Endothelial cell (in vitro differentiated cells): ENCODE results near the gene GMDS. TPM values are rescaled to one million over a fixed set of nuclear protein-coding genes. Genes with fewer than 3 reads are reported as not detected.

ENCODE experiments used
- DNase-seq: peaks from one replicate; pipeline ENCODE4 v3.0.0; 2021; ENCODE audit warnings: low spot score
- H3K27ac Mint-ChIP-seq: one replicate; pipeline ENCODE4 v1.8.0; 2021; ENCODE audit warnings: mixed read lengths, inconsistent platforms; ENCODE audit not compliant: unreplicated experiment
- H3K27me3 Mint-ChIP-seq: one replicate; pipeline ENCODE4 v1.8.0; 2021; ENCODE audit warnings: mild to moderate bottlenecking, moderate library complexity, mixed read lengths, inconsistent platforms; ENCODE audit not compliant: unreplicated experiment
- H3K36me3 Mint-ChIP-seq: one replicate; pipeline ENCODE4 v1.8.0; 2021; ENCODE audit warnings: mild to moderate bottlenecking, low read depth, mixed read lengths, inconsistent platforms; ENCODE audit not compliant: unreplicated experiment
- H3K4me1 Mint-ChIP-seq: one replicate; pipeline ENCODE4 v1.8.0; 2021; ENCODE audit warnings: mild to moderate bottlenecking, mixed read lengths, inconsistent platforms; ENCODE audit not compliant: unreplicated experiment
- H3K4me3 Mint-ChIP-seq: one replicate; pipeline ENCODE4 v1.8.0; 2021; ENCODE audit warnings: mild to moderate bottlenecking, mixed read lengths, inconsistent platforms; ENCODE audit not compliant: unreplicated experiment
- H3K9me3 Mint-ChIP-seq: one replicate; pipeline ENCODE4 v1.8.0; 2021; ENCODE audit warnings: mixed read lengths, inconsistent platforms; ENCODE audit not compliant: unreplicated experiment
- total RNA-seq: library from RNA; stranded (reverse); fragmentation: NEBNext Ultra II Directional; extraction: Animal tissue kit (Norgen Biotek cat#: 25700); gene quantifications from one replicate; pipeline ENCODE4 v1.2.1, GENCODE V29; 2021; ENCODE audit not compliant: unreplicated experiment
- TF ChIP-seq, protein P1 (sequence below): fragments of 200-600 bp; sonication (generic); IDR thresholded peaks from one replicate; pipeline ENCODE4 v1.5.0; 2021; ENCODE audit warnings: antibody characterized with exemption; ENCODE audit not compliant: unreplicated experiment

The GMDS gene
- total RNA-seq, 1 donor from 2014 or later, result 36.0 TPM

DNA sequence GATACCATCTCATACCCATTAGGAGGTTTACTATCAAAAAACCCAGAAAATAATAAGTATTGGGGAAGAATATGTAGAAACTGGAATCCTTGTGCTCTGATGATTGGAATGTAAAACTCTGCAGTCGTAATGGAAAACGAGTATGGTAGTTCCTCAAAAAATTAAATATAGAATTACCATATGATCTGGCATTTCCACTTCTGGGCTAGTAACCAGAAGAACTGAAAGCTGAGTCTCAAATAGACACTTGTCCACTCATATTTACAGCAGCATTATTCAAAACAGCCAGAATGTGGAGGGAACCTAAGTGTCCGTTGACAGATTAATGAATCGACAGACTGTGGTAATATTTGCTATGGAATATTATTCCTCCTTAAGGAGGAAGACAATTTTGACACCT lies 591.4 kb downstream of the GMDS start:
- Mint-ChIP-seq H3K27ac (no peak overlapping the region), H3K4me1 (peaks cover 14% of the 10 kb centered on the region), H3K4me3 (no peak overlapping the region), H3K36me3 (no peaks in the 10 kb centered on the region), H3K9me3 (no peaks in the 10 kb centered on the region), H3K27me3 (no peaks in the 10 kb centered on the region)
- TF ChIP-seq, protein P1, sequence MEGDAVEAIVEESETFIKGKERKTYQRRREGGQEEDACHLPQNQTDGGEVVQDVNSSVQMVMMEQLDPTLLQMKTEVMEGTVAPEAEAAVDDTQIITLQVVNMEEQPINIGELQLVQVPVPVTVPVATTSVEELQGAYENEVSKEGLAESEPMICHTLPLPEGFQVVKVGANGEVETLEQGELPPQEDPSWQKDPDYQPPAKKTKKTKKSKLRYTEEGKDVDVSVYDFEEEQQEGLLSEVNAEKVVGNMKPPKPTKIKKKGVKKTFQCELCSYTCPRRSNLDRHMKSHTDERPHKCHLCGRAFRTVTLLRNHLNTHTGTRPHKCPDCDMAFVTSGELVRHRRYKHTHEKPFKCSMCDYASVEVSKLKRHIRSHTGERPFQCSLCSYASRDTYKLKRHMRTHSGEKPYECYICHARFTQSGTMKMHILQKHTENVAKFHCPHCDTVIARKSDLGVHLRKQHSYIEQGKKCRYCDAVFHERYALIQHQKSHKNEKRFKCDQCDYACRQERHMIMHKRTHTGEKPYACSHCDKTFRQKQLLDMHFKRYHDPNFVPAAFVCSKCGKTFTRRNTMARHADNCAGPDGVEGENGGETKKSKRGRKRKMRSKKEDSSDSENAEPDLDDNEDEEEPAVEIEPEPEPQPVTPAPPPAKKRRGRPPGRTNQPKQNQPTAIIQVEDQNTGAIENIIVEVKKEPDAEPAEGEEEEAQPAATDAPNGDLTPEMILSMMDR, result no peak
- no peak for DNase-seq

DNA sequence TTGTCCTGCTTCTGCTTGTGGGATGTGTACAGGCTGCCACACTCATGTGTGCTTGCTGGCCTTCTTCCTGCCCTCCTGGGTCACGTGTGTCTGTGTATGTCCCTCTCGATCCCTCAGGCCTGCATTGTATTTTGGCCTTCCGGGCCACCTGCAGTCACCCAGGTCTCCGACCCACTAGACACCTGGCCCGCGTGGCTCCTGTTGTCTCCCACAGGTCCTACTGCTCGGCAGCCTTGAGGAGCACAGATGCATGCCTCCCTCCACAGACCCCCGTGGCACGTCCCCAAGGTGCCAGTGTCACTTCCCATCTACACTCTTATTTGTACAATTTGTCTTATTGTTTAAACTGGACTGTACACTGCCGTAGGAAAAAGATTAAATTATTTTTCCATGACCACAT lies 592.6 kb downstream of the GMDS start:
- Mint-ChIP-seq H3K27ac (no peak overlapping the region), H3K4me1 (peaks cover 8% of the 10 kb centered on the region), H3K4me3 (no peak overlapping the region), H3K9me3 (no peaks in the 10 kb centered on the region), H3K36me3 (no peaks in the 10 kb centered on the region), H3K27me3 (no peaks in the 10 kb centered on the region)
- TF ChIP-seq, protein P1, result no peak
- no peak for DNase-seq

GRCh38 chr6:1651362-1651761 lies 594.0 kb downstream of the GMDS start:
- TF ChIP-seq, protein P1, result no peak
- H3K27me3 Mint-ChIP-seq, result no peaks in the 10 kb centered on the region
- no peak overlapping the region for H3K27ac Mint-ChIP-seq
- no peak overlapping the region for H3K4me3 Mint-ChIP-seq
- no peak for DNase-seq
- H3K9me3 Mint-ChIP-seq, result no peaks in the 10 kb centered on the region
- no peaks in the 10 kb centered on the region for H3K4me1 Mint-ChIP-seq
- H3K36me3 Mint-ChIP-seq, result no peaks in the 10 kb centered on the region

- DNase-seq, result no peak
- Mint-ChIP-seq H3K27me3 (peaks cover 4% of the 10 kb centered on the region), H3K27ac (no peak overlapping the region)
Measured at GRCh38 chr6:1645466-1646185, 599.8 kb downstream of the GMDS start.

GRCh38 chr6:1644516-1645060 lies 600.8 kb downstream of the GMDS start:
- H3K9me3 Mint-ChIP-seq, result no peaks in the 10 kb centered on the region
- H3K27me3 Mint-ChIP-seq, result peaks cover 8% of the 10 kb centered on the region
- peaks cover 50% of the 10 kb centered on the region for H3K4me1 Mint-ChIP-seq
- peaks cover 4% of the 10 kb centered on the region for H3K36me3 Mint-ChIP-seq
- peak overlapping the region; percentile 43 for H3K27ac Mint-ChIP-seq
- no peak for DNase-seq
- TF ChIP-seq, protein P1, result no peak
- H3K4me3 Mint-ChIP-seq, result no peak overlapping the region

More at GRCh38 chr6:1645466-1646185, 599.8 kb downstream of the GMDS start:
- peaks cover 4% of the 10 kb centered on the region for H3K36me3 Mint-ChIP-seq
- H3K9me3 Mint-ChIP-seq, result no peaks in the 10 kb centered on the region
- no peak overlapping the region for H3K4me3 Mint-ChIP-seq
- TF ChIP-seq, protein P1, result no peak
- peaks cover 43% of the 10 kb centered on the region for H3K4me1 Mint-ChIP-seq
